SU-DHL-6 (cell line): Measurements from ENCODE around the gene GULP1.

Experiments
- H2AFZ ChIP-seq: fragments of 200-600 bp; sonication (generic); 2 replicates; pipeline ENCODE4 v1.6.1; 2014; ENCODE audit warnings: low read depth, mild to moderate bottlenecking, moderate library complexity, mixed read lengths, antibody characterized with exemption, low read length; ENCODE audit not compliant: severe bottlenecking
- H3F3A ChIP-seq: fragments of 200-600 bp; shearing (Covaris generic); 2 replicates; pipeline ENCODE4 v1.6.0; 2016; ENCODE audit warnings: antibody characterized with exemption, mild to moderate bottlenecking; ENCODE audit not compliant: insufficient read depth
- H3K27ac ChIP-seq: fragments of 200-600 bp; sonication (generic); 2 replicates; pipeline ENCODE4 v1.5.1; 2016; ENCODE audit warnings: low read depth, mild to moderate bottlenecking, low read length, moderate library complexity, mixed read lengths
- H3K27me3 ChIP-seq: fragments of 200-600 bp; sonication (generic), shearing (Covaris generic); 2 replicates; pipeline ENCODE4 v1.6.0; 2014; ENCODE audit warnings: mild to moderate bottlenecking, low read length
- H3K36me3 ChIP-seq: fragments of 200-600 bp; sonication (generic); 2 replicates; pipeline ENCODE4 v1.6.1; 2014; ENCODE audit warnings: mild to moderate bottlenecking, low read length, mixed read lengths
- H3K4me2 ChIP-seq: fragments of 300-600, 200-600 bp; shearing (Covaris generic), sonication (generic); 2 replicates; pipeline ENCODE4 v1.6.0; 2014; ENCODE audit warnings: low read length, low read depth, mild to moderate bottlenecking; ENCODE audit not compliant: poor library complexity, severe bottlenecking
- H3K4me3 ChIP-seq: fragments of 200-600 bp; sonication (generic); 2 replicates; pipeline ENCODE4 v1.5.1; 2014; ENCODE audit warnings: antibody characterized with exemption, low read length, mild to moderate bottlenecking, mixed read lengths; ENCODE audit not compliant: insufficient read depth, poor library complexity, severe bottlenecking
- H3K79me2 ChIP-seq: fragments of 200-600 bp; sonication (generic); 2 replicates; pipeline ENCODE4 v1.6.1; 2014; ENCODE audit warnings: mild to moderate bottlenecking, low read length, moderate library complexity; ENCODE audit not compliant: insufficient read depth
- H3K9ac ChIP-seq: fragments of 200-600 bp; sonication (generic); 2 replicates; pipeline ENCODE4 v1.7.0; 2014; ENCODE audit warnings: mild to moderate bottlenecking, low read length
- H3K9me2 ChIP-seq: fragments of 200-600 bp; sonication (generic); replicated peaks from 2 replicates; pipeline ENCODE4 v1.6.1; 2014; ENCODE audit warnings: low read length; ENCODE audit not compliant: insufficient read depth
- H3K9me3 ChIP-seq: fragments of 200-600 bp; sonication (generic); 2 replicates; pipeline ENCODE4 v1.6.1; 2014; ENCODE audit warnings: low read length, mixed read lengths; ENCODE audit not compliant: insufficient read depth
- H4K20me1 ChIP-seq: fragments of 200-600 bp; sonication (generic); 2 replicates; pipeline ENCODE4 v1.6.1; 2014; ENCODE audit warnings: low read depth, mild to moderate bottlenecking, antibody characterized with exemption, low read length, moderate library complexity, mixed read lengths
- EZH2phosphoT487 ChIP-seq: fragments of 200-600 bp; sonication (generic), shearing (Covaris generic); conservative IDR thresholded peaks from 2 replicates; pipeline ENCODE4 v1.6.1; 2018; ENCODE audit warnings: mild to moderate bottlenecking, antibody characterized with exemption, low read length, moderate library complexity, mixed read lengths
- TF ChIP-seq, protein P1 (sequence below): fragments of 200-600 bp; sonication (generic); IDR thresholded peaks from one replicate; pipeline ENCODE4 v1.5.1; 2017; ENCODE audit warnings: antibody characterized with exemption, mild to moderate bottlenecking, low read length, moderate library complexity; ENCODE audit not compliant: insufficient read depth, poor library complexity, severe bottlenecking

GULP1 gene

DNA sequence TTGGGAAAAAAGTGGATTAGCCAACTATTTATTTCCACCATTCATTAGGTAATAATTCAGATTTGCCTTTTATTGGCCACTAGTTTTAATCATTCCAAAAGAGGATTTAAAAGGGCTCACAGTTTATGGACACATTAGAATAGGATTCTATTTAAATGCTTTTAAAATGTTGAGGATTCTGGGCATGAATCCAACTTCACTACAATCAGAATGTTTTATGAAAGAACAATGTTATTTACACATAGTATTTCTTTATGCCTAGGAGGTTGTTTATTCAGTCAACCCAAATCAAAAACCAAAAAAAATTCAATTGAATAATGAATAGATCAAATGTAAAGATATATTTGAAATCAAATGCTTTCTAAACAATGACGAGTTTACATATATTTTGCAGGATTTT lies 232.2 kb downstream of the GULP1 start:
- Histone ChIP-seq H3K9me2 (no peaks in the 10 kb centered on the region), H3K36me3 (no peaks in the 10 kb centered on the region), H2AFZ (no peak overlapping the region), H4K20me1 (no peaks in the 10 kb centered on the region), H3K27ac (no peak overlapping the region), H3K79me2 (no peaks in the 10 kb centered on the region), H3K9ac (no peak overlapping the region), H3K27me3 (no peaks in the 10 kb centered on the region), H3K4me3 (no peak overlapping the region), H3F3A (no peaks in the 10 kb centered on the region), H3K9me3 (no peaks in the 10 kb centered on the region), H3K4me2 (no peak overlapping the region)
- TF ChIP-seq, protein P1, sequence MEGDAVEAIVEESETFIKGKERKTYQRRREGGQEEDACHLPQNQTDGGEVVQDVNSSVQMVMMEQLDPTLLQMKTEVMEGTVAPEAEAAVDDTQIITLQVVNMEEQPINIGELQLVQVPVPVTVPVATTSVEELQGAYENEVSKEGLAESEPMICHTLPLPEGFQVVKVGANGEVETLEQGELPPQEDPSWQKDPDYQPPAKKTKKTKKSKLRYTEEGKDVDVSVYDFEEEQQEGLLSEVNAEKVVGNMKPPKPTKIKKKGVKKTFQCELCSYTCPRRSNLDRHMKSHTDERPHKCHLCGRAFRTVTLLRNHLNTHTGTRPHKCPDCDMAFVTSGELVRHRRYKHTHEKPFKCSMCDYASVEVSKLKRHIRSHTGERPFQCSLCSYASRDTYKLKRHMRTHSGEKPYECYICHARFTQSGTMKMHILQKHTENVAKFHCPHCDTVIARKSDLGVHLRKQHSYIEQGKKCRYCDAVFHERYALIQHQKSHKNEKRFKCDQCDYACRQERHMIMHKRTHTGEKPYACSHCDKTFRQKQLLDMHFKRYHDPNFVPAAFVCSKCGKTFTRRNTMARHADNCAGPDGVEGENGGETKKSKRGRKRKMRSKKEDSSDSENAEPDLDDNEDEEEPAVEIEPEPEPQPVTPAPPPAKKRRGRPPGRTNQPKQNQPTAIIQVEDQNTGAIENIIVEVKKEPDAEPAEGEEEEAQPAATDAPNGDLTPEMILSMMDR = no peak
- no peak for TF ChIP-seq EZH2phosphoT487

DNA sequence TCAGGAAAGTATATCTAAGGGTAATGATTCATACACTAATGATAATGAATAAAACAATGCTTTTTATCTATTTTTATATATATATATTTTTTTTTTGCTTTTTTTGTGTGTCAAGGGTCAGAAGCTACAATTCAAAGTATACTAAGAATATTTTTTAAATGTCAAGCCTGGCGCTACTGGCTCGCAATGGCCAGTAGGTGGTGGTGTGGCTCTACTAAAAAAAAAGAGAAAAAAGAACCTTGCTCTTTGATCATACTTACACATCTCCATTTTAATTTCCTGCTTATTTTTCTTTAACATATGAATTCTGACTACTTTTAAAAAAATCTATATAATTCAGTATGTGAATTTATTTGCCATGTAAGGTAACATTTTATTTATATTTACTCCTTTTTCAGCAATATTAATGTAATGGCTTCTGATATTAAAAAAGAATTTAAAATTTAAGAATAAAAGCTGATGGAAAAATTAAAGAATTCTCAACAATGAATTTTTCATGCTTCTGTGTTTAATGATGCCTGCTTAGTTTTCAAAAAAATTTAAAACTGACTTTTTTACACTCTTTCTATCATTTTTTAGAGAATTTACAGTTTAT lies 232.9 kb downstream of the GULP1 start:
- no peaks in the 10 kb centered on the region for H3K79me2 ChIP-seq
- H3F3A ChIP-seq = no peaks in the 10 kb centered on the region
- H3K36me3 ChIP-seq = no peaks in the 10 kb centered on the region
- no peaks in the 10 kb centered on the region for H3K9me2 ChIP-seq
- no peaks in the 10 kb centered on the region for H3K9me3 ChIP-seq
- no peaks in the 10 kb centered on the region for H4K20me1 ChIP-seq
- no peak overlapping the region for H3K4me2 ChIP-seq
- no peak overlapping the region for H3K4me3 ChIP-seq
- TF ChIP-seq, protein P1 = peak; percentile 54
- TF ChIP-seq EZH2phosphoT487 = no peak
- H2AFZ ChIP-seq = no peak overlapping the region
- no peaks in the 10 kb centered on the region for H3K27me3 ChIP-seq
- H3K9ac ChIP-seq = no peak overlapping the region
- no peak overlapping the region for H3K27ac ChIP-seq

DNA sequence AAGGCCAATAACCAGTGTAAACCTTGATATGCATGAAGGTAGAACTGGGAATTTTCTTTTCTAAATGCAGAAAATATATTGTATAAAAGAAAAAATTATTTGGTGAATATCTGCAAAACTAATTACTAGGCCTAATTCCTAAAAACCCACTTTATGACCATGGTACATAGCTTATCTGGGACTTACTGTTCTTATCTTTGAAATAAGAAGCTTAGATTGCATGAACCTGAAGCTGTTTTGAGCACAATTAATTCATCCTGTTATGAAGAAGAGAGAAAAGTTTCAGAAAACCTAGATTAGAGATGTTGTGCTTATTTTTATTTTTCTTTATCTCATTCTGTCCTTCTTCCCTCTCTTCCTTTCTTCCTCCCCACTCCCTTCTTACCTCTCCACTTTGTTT lies 235.0 kb downstream of the GULP1 start:
- H3F3A ChIP-seq = no peaks in the 10 kb centered on the region
- no peak overlapping the region for H3K9ac ChIP-seq
- H3K27ac ChIP-seq = no peak overlapping the region
- no peak overlapping the region for H3K4me2 ChIP-seq
- no peaks in the 10 kb centered on the region for H3K9me3 ChIP-seq
- no peaks in the 10 kb centered on the region for H4K20me1 ChIP-seq
- no peaks in the 10 kb centered on the region for H3K79me2 ChIP-seq
- no peak overlapping the region for H2AFZ ChIP-seq
- TF ChIP-seq, protein P1 = no peak
- TF ChIP-seq EZH2phosphoT487 = no peak
- no peaks in the 10 kb centered on the region for H3K36me3 ChIP-seq
- H3K27me3 ChIP-seq = no peaks in the 10 kb centered on the region
- no peaks in the 10 kb centered on the region for H3K9me2 ChIP-seq
- no peak overlapping the region for H3K4me3 ChIP-seq
